GM18907 (cell line): ENCODE data around the gene FAM177A1.
"Not testable (repeated sequence)": the region's sequence is repeated elsewhere in the genome, so short reads cannot be mapped to it uniquely, and the experiment has no call there.

Experiments
- ATAC-seq: cut with Tn5 transposase; IDR thresholded peaks from one replicate; pipeline ENCODE4 v1.9.1; 2021; ENCODE audit warnings: mild to moderate bottlenecking, moderate library complexity; ENCODE audit not compliant: unreplicated experiment

Gene FAM177A1, protein sequence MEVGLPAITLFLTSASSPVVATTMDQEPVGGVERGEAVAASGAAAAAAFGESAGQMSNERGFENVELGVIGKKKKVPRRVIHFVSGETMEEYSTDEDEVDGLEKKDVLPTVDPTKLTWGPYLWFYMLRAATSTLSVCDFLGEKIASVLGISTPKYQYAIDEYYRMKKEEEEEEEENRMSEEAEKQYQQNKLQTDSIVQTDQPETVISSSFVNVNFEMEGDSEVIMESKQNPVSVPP

DNA sequence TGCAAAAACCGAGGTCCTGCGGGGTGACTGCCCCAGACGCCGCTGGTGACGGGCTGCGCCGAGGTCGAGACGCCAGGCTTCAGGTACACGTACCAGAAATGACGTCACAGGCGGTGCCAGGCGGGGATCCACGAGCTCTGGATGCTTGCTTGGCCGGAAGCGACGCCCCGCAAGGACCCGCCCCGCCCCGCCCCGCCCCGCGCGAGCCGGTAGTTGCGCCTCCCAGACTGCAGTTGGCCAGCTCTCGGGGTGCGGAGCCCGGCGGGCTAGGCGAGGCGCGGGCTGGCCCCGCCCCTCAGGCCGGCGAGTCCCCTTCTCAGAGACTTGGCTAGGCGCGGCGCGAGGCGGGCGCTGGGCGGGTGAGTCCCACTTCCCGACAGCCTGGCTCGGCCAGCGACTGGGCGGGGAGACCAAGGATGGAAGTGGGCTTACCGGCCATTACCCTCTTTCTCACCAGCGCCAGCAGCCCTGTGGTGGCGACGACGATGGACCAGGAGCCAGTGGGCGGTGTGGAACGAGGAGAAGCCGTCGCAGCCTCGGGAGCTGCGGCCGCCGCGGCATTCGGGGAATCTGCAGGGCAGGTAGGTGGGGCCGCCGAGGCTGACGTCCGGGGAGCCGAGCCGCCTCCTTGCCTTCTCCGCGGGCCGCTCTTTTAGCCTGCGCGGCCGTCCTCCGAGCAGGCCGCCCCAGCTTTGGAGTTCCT lies at the start of gene FAM177A1:
Gene FAM177A1, plus strand, starts transcription at position 225 of the 703 bp plus-strand sequence. Its CDS starts 192 bp downstream, at position 417.
- peak; percentile 95 for ATAC-seq

DNA sequence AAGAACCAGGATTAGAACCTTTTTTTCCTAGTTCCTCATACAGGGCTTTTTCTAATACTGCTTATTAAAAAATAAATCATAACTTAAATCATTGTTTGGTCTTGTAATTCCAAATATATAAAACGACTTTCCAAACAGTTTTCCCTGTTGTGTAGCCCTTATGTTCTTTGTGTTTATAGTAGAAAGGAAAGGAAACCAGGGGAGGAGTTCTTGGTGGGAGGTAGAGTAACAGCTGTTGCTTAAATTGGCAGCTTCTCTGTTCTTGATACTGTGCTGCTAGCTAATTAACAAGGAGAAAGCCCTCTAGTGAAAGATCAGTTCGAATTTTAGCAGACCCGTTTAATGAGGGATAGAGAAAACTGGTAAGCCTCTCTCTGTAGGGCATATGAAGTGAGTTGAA lies 48.3 kb upstream of the FAM177A1 start:
- no peak for ATAC-seq

DNA sequence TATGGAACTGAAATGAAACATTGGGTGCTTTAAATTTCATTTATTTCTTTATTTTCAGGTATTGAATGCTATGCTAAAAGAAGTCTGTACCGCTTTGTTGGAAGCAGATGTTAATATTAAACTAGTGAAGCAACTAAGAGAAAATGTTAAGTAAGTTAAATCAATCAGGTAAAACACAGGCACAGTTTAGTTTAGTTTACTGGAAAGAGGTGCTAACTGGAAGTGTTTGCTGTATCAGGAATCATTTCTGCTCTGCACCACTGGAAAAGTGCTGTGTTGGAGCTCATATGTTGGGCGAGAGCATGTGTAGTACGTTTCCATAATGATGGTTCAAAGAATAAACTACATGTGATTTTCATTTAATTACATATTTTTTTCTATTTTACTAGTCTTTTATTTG lies 46.6 kb upstream of the FAM177A1 start:
- no peak for ATAC-seq

DNA sequence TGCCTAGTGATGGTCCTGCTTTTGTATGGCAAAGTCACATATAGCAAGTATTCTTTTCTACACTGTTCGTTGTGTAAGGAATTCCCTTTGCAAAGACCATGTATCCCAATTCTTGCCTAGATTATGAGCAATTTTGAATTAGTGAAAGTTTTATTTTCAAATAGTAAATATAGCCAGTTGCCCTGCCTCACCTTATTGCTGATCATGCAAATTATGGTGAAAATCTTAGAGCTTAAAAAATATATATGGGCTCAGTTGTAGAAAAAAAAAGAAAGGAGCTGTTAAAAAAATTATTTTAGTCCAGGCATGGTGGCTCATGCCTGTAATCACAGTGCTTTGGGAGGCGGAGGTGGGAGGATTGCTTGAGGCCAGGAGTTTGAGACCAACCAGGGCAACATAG lies 44.5 kb upstream of the FAM177A1 start:
- ATAC-seq = no peak

DNA sequence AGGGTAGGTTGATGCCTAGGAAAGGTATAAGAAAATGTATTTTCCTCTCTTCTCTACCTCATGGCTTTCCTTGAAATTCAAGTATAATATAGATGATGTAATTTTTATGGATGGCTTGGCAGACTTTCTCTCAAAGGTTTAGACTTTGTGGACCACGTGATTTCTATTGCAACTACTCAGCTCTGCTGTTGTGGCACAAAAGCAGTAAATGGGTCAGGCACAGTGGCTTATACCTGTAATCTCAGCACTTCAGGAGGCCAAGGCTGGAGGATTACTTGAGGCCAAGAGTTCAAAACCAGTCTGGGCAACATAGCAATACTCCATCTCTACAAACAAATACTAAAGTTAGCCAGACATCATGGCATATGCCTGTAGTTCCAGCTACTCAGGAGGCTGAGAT lies 41.2 kb upstream of the FAM177A1 start:
- ATAC-seq = no peak

DNA sequence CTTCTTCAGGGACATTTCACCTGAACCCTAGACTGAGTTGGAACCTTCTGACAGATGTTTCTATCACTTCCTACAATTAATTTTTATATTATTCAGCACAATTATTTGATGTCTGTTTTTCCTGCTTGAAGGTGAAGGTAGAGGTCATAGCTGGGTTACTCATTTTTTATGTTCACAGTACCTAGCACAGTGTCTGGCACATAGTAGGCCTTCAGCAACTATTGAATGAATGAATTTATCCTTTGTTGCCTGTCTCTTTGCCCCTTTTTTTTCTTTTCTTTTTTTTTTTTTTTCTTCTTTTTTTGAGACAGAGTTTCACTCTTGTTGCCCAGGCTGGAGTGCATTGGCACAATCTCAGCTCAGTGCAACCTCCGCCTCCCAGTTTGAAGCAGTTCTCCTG lies 29.5 kb upstream of the FAM177A1 start:
- no peak for ATAC-seq

DNA sequence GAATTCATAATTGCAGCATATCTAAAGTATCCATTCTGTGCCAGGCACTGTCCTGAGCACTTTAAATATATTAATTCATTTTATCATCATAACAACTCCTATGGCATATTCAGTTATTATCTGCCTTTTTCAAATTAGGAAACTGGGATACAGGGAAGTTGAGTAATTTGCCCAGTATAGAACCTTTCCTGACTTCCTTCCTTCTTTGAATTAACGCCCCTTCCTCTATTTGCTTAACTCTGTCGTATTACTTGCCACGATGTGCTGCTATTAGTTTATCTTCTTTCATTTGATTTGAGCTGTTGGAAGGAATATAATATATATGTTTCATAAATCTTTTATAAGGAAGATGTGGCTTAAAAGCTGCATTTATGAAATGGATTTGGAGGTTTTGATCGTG lies 25.4 kb upstream of the FAM177A1 start:
- ATAC-seq = no peak

DNA sequence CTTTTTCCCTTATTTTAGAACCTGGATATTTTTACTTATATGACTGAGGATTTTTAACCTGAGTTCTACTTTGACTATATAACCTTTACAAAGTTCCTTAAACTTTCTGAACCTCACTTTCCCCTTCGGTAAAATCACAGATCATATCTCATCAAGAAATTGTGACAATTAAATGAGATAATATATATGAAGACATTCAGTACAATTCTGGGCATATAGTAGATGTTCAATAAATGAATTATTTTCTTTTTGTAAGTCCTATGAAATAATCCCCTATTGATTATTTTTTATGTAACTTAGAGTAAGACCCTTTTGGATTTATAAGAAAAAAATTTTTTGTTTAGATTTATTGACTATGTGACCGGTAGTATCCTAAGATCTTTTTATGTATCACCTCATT lies 17.6 kb upstream of the FAM177A1 start:
- ATAC-seq = no peak

DNA sequence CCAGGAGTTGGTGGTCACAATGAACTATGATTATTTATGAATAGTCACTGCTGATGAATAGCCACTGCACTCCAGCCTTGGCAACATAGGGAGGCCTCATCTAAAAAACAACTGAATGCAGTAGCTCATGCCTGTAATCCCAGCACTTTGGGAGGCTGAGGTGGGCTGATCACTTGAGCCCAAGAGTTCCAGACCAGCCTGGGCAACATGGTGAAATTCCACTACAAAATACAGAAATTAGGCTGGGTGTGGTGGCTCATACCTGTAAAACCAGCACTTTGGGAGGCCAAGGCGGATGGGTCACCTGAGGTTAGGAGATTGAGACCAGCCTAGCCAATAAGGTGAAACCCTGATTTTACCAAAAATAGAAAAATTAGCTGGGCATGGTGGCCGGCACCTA lies 13.5 kb upstream of the FAM177A1 start:
- no peak for ATAC-seq

DNA sequence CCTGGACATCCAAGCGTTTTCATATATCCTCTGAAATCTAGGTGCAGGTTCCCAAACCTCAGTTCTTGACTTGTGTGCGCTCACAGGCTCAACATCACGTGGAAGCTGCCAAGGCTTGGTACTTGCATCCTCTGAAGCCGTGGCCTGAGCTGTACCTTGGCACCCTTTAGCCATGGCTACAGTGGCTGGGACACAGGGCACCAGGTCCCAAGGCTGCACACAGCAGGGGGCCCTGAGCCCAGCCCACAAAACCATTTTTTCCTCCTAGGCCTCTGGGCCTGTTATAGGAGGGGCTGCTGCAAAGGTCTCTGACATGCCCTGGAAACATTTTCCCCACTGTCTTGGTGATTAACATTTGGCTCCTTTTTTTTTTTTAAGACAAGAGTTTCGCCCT lies 11.6 kb upstream of the FAM177A1 start:
- ATAC-seq = no peak

DNA sequence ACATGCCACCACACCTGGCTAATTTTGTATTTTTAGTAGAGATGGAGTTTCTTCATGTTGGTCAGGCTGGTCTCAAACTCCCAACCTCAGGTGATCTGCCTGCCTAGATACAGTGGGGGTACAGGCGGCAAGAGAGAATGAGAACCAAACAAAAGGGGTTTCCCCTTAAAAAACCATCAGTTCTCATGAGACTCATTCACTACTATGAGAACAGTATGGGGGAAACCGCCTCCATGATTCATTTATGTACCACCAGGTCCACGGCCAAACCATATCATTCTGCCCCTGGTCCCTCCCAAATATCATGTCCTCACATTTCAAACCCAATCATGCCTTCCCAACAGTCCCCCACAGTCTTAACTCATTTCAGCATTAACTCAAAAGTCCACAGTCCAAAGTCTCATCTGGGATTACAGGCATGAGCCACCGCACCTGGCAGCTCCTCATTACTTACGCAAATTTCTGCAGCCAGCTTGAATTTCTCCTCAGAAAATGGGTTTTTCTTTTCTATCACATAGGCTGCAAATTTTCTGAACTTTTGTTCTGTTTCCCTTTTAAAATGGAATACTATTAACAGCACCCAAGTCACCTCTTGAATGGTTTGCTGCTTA lies 11.0 kb upstream of the FAM177A1 start:
- not testable (repeated sequence) for ATAC-seq

DNA sequence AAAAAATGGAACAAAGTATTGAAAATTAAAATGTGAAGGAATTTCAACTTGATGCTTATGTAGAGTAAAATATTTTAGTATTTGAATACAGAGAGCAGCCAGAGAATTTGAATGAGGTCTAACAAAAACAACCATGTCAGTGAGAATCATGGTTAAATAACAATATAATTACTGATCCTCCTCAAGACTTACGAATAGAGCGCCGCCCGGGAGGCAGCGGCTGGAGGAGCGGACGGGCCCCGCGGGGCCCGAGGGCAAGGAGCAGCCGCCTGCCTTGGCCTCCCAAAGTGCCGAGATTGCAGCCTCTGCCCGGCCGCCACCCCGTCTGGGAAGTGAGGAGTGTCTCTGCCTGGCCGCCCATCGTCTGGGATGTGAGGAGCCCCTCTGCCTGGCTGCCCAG lies 7.8 kb upstream of the FAM177A1 start:
- not testable (repeated sequence) for ATAC-seq

DNA sequence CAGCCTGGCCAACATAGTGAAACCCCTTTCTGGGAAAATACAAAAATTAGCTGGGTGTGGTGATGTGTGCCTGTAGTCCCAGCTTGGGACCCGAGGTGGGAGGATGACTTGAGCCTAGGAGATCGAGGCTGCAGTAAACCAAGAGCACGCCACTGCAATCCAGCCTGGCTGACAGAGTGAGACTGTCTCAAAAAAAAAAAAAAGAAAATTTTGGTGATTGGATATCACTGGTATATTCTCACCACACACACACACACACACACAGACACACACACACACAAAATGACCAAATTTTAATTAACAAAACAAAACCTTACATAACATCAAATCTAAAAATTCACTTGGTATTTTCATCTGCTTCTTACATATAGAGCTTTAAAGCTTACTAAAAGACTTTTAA lies 3.4 kb upstream of the FAM177A1 start:
- no peak for ATAC-seq

DNA sequence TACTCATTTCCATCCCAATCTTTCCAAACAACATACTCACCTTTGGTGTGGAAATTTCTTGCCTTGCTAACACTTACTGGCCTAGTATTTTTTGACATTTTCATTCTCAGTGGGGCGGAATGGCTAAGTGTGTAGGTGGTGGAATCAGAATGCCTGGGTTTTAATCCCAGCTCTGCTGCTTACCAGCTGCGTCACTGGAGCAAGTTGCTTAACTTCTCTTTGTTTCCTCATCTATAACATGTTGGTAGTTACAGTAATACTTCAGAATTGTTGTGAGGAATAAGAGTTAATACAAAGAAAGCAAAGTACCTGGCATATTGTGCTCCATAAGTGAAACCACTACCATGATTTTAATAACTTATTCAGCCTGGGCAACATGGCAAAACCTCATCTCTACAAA lies 3.0 kb upstream of the FAM177A1 start:
- no peak for ATAC-seq

DNA sequence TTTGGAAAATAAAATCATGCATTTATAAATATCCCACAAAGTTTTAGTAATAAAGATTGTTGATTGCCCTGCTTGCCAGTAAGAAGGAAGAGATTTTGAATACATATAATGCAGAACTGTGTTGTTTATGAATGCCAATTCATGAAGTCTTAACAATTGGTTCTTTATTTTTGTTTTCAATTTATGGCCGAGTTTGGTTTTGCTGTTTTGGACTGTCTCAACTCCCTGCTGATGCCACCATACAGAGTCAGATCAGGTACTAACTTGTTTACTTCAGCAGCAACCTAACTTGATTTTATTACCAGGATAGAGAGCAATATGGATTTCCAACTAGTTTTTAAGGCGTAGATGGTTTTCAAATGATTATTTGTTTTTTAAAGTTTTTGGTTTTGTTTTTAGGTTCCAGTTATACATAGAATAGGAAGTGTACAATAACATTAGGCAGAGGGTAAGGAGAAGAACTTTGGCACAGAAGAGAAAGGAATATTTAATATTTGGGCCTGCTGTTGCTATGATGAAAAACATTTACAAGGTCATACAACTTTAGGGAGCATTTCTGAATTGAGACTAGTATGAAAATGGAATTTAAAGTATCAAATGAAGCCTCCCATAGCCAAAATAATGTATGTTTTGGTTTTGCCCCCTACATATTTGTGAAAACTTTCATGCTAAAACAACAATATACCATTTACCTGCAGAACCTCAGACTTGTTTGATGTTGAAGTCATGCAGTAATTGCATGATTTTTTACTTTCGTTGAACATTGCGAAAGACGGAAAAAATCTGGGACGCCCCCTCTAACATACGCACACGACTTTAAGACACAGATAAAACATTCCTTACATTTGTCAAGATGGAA lies 904 bp upstream of the FAM177A1 start:
- peak; percentile 0 for ATAC-seq

DNA sequence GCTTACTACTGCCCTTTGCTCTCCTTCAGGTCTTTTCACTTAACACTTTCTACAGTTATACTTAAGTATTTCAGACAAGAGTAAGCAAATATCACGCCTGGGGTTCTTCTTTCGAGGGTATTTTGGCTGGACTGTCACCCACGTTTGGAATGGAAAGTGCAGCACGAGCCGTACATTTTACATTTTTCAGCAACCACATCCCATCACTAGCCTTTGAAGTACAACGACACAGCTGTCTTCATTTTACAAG lies 349 bp upstream of the FAM177A1 start:
- ATAC-seq = no peak

DNA sequence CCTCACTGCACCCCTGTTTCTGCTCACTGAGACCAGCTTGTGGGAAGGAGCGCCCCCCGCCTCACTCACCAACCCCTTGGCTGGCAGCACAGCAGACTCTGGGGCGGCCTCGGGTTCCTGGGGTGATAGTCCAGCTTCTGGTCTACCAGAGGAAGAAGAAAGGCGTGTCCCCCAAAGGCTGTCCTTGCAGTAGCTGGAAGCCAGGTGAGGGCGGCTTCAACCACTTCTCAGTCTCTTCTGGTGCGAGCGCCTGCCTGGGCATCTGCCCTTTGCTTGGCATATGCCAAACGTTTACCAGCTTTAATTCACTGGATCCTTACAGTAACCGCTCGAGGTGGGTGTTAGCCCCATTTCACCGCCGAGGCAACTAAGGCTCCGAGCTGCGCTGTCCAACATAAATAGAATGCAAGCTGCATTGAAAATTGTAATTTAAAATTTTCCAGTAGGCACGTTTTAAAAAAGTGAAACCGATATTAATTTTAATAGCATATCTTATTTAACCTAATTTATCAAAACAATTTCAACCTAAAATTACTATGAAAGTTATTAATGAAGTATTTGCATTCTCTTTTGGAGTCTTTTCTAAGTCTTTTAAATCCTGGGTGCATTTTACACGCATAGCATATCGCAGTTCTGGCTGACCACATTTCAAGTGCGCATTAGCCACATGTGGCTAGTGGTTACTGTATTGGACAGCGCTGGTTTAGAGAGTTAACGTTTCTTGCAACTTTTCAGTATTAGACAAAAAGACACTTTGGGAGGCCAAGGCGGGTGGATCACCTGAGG lies 872 bp downstream of the FAM177A1 start:
- peak; percentile 39 for ATAC-seq

DNA sequence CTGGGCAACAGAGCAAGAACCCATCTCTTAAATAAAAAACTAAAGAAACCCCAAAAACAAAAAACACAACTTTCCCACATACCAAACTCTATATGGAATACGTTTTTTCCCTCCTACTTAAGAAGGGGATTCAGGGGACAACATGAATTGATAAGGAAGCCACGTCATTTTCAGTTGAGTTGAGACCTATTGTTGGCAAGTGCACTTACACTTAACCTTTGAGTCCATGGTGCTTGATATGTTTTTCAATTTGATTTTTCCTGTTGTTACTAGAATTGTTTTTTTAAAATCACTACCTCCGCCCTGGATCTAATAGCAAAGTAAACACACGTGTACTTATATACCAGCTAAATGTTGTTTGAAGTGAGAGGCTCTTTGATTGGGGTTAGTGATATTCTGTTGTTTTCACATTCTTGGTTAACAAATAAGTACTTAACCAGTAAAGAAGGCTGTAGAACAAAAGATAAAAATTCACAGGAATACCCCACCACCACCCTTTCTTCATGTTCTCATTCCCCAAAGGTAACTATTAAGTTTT lies 2.0 kb downstream of the FAM177A1 start:
- no peak for ATAC-seq

DNA sequence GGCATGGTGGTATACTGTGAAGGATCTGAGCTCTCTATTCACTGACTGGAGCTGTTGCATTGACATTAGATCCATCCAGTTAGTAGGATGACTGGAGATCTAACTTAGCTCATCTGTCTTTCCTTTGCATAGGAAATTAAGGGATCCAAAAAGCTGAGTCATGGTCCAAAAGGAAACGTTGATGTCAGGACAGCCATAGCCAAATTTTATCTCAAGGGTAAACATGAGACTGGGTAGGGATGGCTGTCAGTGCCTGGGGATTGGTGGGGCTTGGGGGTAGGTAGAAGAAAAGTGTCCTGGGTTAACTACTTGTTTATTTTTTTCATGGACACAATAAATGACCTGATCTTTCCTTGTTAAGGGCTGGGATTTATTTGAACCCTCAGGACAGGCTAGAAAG lies 4.6 kb downstream of the FAM177A1 start:
- ATAC-seq = no peak

DNA sequence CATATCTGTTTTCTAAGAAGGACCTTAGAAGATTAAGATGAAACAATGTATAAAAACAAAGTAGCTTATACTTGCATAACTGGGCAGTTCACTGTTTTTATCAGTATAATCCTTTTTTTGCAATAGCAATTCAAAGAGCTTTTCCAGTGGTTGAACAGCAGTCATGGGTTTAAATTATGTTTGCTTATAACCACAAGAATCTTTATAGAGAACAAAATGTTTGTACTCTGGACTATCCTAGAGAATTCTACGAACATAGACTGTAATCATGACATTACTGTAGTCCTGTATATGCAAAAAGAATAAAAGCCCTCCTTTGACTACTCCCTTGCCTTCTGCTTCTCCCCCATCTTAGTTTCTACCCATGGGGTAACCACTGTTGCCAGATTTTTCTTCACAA lies 5.7 kb downstream of the FAM177A1 start:
- no peak for ATAC-seq

DNA sequence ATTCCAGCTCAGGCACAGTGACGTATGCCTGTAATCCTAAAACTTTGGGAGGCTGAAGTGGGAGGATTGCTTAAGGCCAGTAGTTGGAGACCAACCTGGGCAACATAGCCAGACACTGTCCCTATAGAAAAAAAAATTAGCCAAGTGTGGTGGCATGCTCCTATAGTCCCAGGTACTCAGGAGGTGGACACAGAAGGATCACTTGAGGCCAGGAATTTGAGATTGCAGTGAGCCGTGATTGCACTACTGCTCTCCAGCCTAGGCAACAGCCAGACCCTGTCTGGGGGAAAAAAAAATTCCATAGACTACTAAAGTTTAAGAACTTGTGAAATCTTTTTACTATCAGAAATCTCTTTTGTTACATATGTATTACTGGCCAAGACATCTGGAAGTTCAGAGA lies 6.6 kb downstream of the FAM177A1 start:
- no peak for ATAC-seq
